Sigmoid colon (tissue), 7 donors: Measurements from ENCODE around the gene GNG13. TPM values are rescaled to one million over a fixed set of nuclear protein-coding genes. Genes with fewer than 3 reads are reported as not detected.

ENCODE experiments used
- DNase-seq: peaks from one replicate; pipeline ENCODE4 v3.0.0-alpha.2; 2019
- H3K27ac ChIP-seq, 4 donors: fragments of 200-600 bp; sonication (generic); one replicate each; pipeline ENCODE4 v1.5.1; 2016 to 2019; ENCODE audit warnings: mild to moderate bottlenecking in 1 of 4
- H3K27me3 ChIP-seq, 3 donors: fragments of 200-600 bp; sonication (generic); one replicate each; pipeline ENCODE4 v1.5.1; 2019; ENCODE audit warnings: mild to moderate bottlenecking in 1 of 3
- H3K36me3 ChIP-seq, 4 donors: fragments of 200-600 bp; sonication (generic); one replicate each; pipeline ENCODE4 v1.5.1; 2016 to 2019
- H3K4me1 ChIP-seq, 4 donors: fragments of 200-600 bp; sonication (generic); one replicate each; pipeline ENCODE4 v1.5.1; 2017 to 2019
- H3K4me3 ChIP-seq, 4 donors: fragments of 200-600 bp; sonication (generic); one replicate each; pipeline ENCODE4 v1.5.1; 2017 to 2019; ENCODE audit warnings: mild to moderate bottlenecking in 2 of 4, moderate library complexity in 1 of 4
- H3K9me3 ChIP-seq, 4 donors: fragments of 200-600 bp in 3 of 4; sonication (generic) in 3 of 4; one replicate each; pipeline versions ENCODE4 v1.5.1 to v1.6.1; 2013 to 2019
- CTCF ChIP-seq, 4 experiments: fragments of 450-650 bp in 3 of 4; fragments of 200-600 bp in 1 of 4; IDR thresholded peaks; one replicate each; pipeline ENCODE4 v1.5.1; 2016 to 2019; ENCODE audit warnings: antibody characterized with exemption in 4 of 4, mild to moderate bottlenecking in 3 of 4, moderate library complexity in 2 of 4
- EP300 ChIP-seq, 4 donors: sonication (generic); formaldehyde crosslinking; IDR thresholded peaks; one replicate each; pipeline ENCODE4 v1.6.1; 2017; ENCODE audit warnings: antibody characterized with exemption in 4 of 4
- POLR2A ChIP-seq, 2 donors: fragments of 450-650 bp; IDR thresholded peaks; one replicate each; pipeline ENCODE4 v1.6.1; 2016; ENCODE audit warnings: antibody characterized with exemption in 2 of 2, mild to moderate bottlenecking in 2 of 2, moderate library complexity in 2 of 2
- POLR2AphosphoS5 ChIP-seq, 4 donors: sonication (generic); formaldehyde crosslinking; IDR thresholded peaks; one replicate each; pipeline ENCODE4 v1.6.1; 2017; ENCODE audit warnings: antibody characterized with exemption in 4 of 4
- WGBS, 2 donors: extraction: QIAGEN DNeasy Blood & Tissue Kit; methylation state at CpG; one replicate each; pipeline ENCODE4 v1.1.7; 2013; 5-methylcytosine and 5-hydroxymethylcytosine counted together
- intact Hi-C: fragments of 100-400 bp; cut with DNase I; formaldehyde crosslinking; loops from one replicate; pipeline ENCODE4 v1.15.1; 2023
- polyA plus RNA-seq, 3 donors: library from polyadenylated mRNA; stranded (reverse); fragments of 200-250 nt; gene quantifications; one replicate each; pipeline ENCODE4 v1.2.3, GENCODE V29; 2013
- total RNA-seq, 4 donors: library from RNA; depleted of rRNA; stranded (reverse); fragments of >200 nt; gene quantifications; one replicate each; pipeline ENCODE4 v1.1.0, GENCODE V29; 2016
- donor health status: healthy with polysubstance abuse.
- donor health status: Bipolar disorder and iron deficiency.
- donor health status: healthy.

The GNG13 gene
- total and polyA plus RNA-seq, 7 donors: 0.47 to 1.2 (median 0.92) TPM; not detected in 4

GRCh38 chr16:808085-808386, 7.5 kb upstream of the GNG13 start:
- DNase-seq: no peak
- Histone ChIP-seq H3K9me3 (no peaks in the 10 kb centered on the region), H3K4me1 (peaks cover 0 to 32% (median 20%) of the 10 kb centered on the region in 4 donors), H3K27ac (peak overlapping the region; percentile 91 to 94 (median 92)), H3K4me3 (peak overlapping the region; percentile 62 to 98 (median 86)), H3K27me3 (peaks cover 4 to 24% (median 9%) of the 10 kb centered on the region in 3 donors), H3K36me3 (no peaks in the 10 kb centered on the region)
- TF ChIP-seq CTCF (IDR thresholded peaks at IDR 0.05) (no peak), EP300 (IDR thresholded peaks at IDR 0.05) (no peak), POLR2AphosphoS5 (IDR thresholded peaks at IDR 0.05) (no peak), POLR2A (IDR thresholded peaks at IDR 0.05) (no peak)
- WGBS, 2 donors: 29 to 30% methylated on average over 19 of the region's 19 CpGs
- intact Hi-C loops: loop anchor here (5.0 kb wide), 1 partner anchor 159 kb away; no protein-coding TSS in a partner anchor

- peaks cover 0 to 24% (median 6%) of the 10 kb centered on the region in 3 donors for H3K27me3 ChIP-seq
- intact Hi-C loops: loop anchor here (1.0 to 5.0 kb wide), 2 partner anchors 19 to 160 kb away; partner anchors contain the start of genes CHTF18 and RPUSD1
- peak overlapping the region; percentile 62 to 98 (median 86) for H3K4me3 ChIP-seq
- no peaks in the 10 kb centered on the region for H3K9me3 ChIP-seq
- H3K27ac ChIP-seq: peak overlapping the region; percentile 91 to 94 (median 92)
- peak; percentile 96 for DNase-seq
- H3K4me1 ChIP-seq: peaks cover 0 to 31% (median 20%) of the 10 kb centered on the region in 4 donors
- TF ChIP-seq POLR2A (IDR thresholded peaks at IDR 0.05) (peak in 1 of 2 donors; percentile 50), EP300 (IDR thresholded peaks at IDR 0.05) (no peak), CTCF (IDR thresholded peaks at IDR 0.05) (no peak), POLR2AphosphoS5 (IDR thresholded peaks at IDR 0.05) (peak; percentile 66 to 79 (median 78))
- WGBS, 2 donors: 6 to 12% methylated on average over 80 of the region's 80 CpGs
- no peaks in the 10 kb centered on the region for H3K36me3 ChIP-seq
Measured at GRCh38 chr16:807347-808084, 7.0 kb upstream of the GNG13 start.

GRCh38 chr16:805474-805873, 4.9 kb upstream of the GNG13 start:
- DNase-seq: no peak
- no peaks in the 10 kb centered on the region for H3K9me3 ChIP-seq
- H3K36me3 ChIP-seq: no peaks in the 10 kb centered on the region
- 75 to 82% methylated on average over 17 of the region's 17 CpGs for WGBS, 2 donors
- peaks cover 0 to 31% (median 20%) of the 10 kb centered on the region in 4 donors for H3K4me1 ChIP-seq
- intact Hi-C loops: loop anchor here (5.0 kb wide), 1 partner anchor 162 kb away; no protein-coding TSS in a partner anchor
- H3K4me3 ChIP-seq: no peak overlapping the region
- TF ChIP-seq CTCF (IDR thresholded peaks at IDR 0.05) (no peak), POLR2AphosphoS5 (IDR thresholded peaks at IDR 0.05) (no peak), EP300 (IDR thresholded peaks at IDR 0.05) (no peak), POLR2A (IDR thresholded peaks at IDR 0.05) (no peak)
- no peak overlapping the region for H3K27ac ChIP-seq
- H3K27me3 ChIP-seq: peaks cover 6 to 36% (median 26%) of the 10 kb centered on the region in 3 donors

- no peak for TF ChIP-seq EP300 (IDR thresholded peaks at IDR 0.05)
- no peak for TF ChIP-seq CTCF (IDR thresholded peaks at IDR 0.05)
- TF ChIP-seq POLR2A (IDR thresholded peaks at IDR 0.05): no peak
- TF ChIP-seq POLR2AphosphoS5 (IDR thresholded peaks at IDR 0.05): no peak
- no peak for DNase-seq
- peaks cover 0 to 31% (median 20%) of the 10 kb centered on the region in 4 donors for H3K4me1 ChIP-seq
- H3K27ac ChIP-seq: no peak overlapping the region
- no peaks in the 10 kb centered on the region for H3K36me3 ChIP-seq
- H3K27me3 ChIP-seq: peaks cover 14 to 47% (median 37%) of the 10 kb centered on the region in 3 donors
- no peaks in the 10 kb centered on the region for H3K9me3 ChIP-seq
- 48 to 64% methylated on average over 33 of the region's 33 CpGs for WGBS, 2 donors
- H3K4me3 ChIP-seq: no peak overlapping the region
- intact Hi-C loops: loop anchor here (5.0 kb wide), 1 partner anchor 163 kb away; no protein-coding TSS in a partner anchor
Measured at GRCh38 chr16:804193-805048, 3.9 kb upstream of the GNG13 start.
